Fibroblast of skin of scalp (primary cell): ENCODE data around the gene COL19A1. TPM values are rescaled to one million over a fixed set of nuclear protein-coding genes. Genes with fewer than 3 reads are reported as not detected.
"Not testable (repeated sequence)": the region's sequence is repeated elsewhere in the genome, so short reads cannot be mapped to it uniquely, and the experiment has no call there.

Source experiments
- DNase-seq: peaks from one replicate; pipeline ENCODE4 v3.0.0-alpha.2; 2013
- polyA plus RNA-seq, 2 experiments: library from polyadenylated mRNA; unstranded; fragments of 120-200 nt; gene quantifications; one replicate each; pipeline ENCODE4 v1.2.1, GENCODE V29; 2013; ENCODE audit not compliant: insufficient read length in 2 of 2

Gene COL19A1
- 0.28 TPM for polyA plus RNA-seq (2013, experiment 1 of 2; ENCODE audit: insufficient read length)
- polyA plus RNA-seq (2013, experiment 2 of 2; ENCODE audit: insufficient read length): 0.17 TPM

GRCh38 chr6:69866351-69866769, at the start of gene COL19A1:
TSS of gene COL19A1 (plus strand) at chr6:69866556. CDS start at chr6:69879568, 13,012 bp downstream.
- no peak for DNase-seq

- DNase-seq: no peak
These were observed 49.8 kb upstream of the COL19A1 start for GRCh38 chr6:69816569-69816968.

GRCh38 chr6:69817358-69817757, 49.0 kb upstream of the COL19A1 start:
- DNase-seq: no peak

GRCh38 chr6:69818223-69818930, 48.0 kb upstream of the COL19A1 start:
- no peak for DNase-seq

GRCh38 chr6:69819138-69819537, 47.2 kb upstream of the COL19A1 start:
- no peak for DNase-seq

GRCh38 chr6:69820018-69820417, 46.3 kb upstream of the COL19A1 start:
- DNase-seq: no peak

GRCh38 chr6:69820438-69820837, 45.9 kb upstream of the COL19A1 start:
- DNase-seq: no peak

- DNase-seq: not testable (repeated sequence)
These were observed 42.0 kb upstream of the COL19A1 start for GRCh38 chr6:69824355-69824754.

- DNase-seq: no peak
These were observed 40.5 kb upstream of the COL19A1 start for GRCh38 chr6:69825904-69826303.

- peak; percentile 54 for DNase-seq
These were observed 39.0 kb upstream of the COL19A1 start for GRCh38 chr6:69827276-69827893.

- DNase-seq: no peak
These were observed 33.8 kb upstream of the COL19A1 start for GRCh38 chr6:69832558-69832957.

GRCh38 chr6:69835414-69836179, 30.8 kb upstream of the COL19A1 start:
- peak; percentile 68 for DNase-seq

- DNase-seq: no peak
These were observed 24.5 kb upstream of the COL19A1 start for GRCh38 chr6:69841862-69842261.

GRCh38 chr6:69843189-69843588, 23.2 kb upstream of the COL19A1 start:
- DNase-seq: no peak

GRCh38 chr6:69846312-69846711, 20.0 kb upstream of the COL19A1 start:
- no peak for DNase-seq

- no peak for DNase-seq
These were observed 19.4 kb upstream of the COL19A1 start for GRCh38 chr6:69846770-69847491.

- DNase-seq: no peak
These were observed 18.9 kb upstream of the COL19A1 start for GRCh38 chr6:69847492-69847788.

- no peak for DNase-seq
These were observed 17.8 kb upstream of the COL19A1 start for GRCh38 chr6:69848552-69848951.

GRCh38 chr6:69852706-69853105, 13.7 kb upstream of the COL19A1 start:
- DNase-seq: no peak

GRCh38 chr6:69861986-69862385, 4.4 kb upstream of the COL19A1 start:
- DNase-seq: no peak

- no peak for DNase-seq
These were observed 2.6 kb upstream of the COL19A1 start for GRCh38 chr6:69863766-69864165.

- DNase-seq: peak; percentile 76
These were observed 1.2 kb upstream of the COL19A1 start for GRCh38 chr6:69865126-69865525.
